HG03521 (cell line): ENCODE measurements around the gene COQ10A.

Experiments
- ATAC-seq: cut with Tn5 transposase; IDR thresholded peaks from one replicate; pipeline ENCODE4 v1.9.1; 2021; ENCODE audit warnings: mild to moderate bottlenecking, moderate library complexity; ENCODE audit not compliant: unreplicated experiment

COQ10A gene

DNA sequence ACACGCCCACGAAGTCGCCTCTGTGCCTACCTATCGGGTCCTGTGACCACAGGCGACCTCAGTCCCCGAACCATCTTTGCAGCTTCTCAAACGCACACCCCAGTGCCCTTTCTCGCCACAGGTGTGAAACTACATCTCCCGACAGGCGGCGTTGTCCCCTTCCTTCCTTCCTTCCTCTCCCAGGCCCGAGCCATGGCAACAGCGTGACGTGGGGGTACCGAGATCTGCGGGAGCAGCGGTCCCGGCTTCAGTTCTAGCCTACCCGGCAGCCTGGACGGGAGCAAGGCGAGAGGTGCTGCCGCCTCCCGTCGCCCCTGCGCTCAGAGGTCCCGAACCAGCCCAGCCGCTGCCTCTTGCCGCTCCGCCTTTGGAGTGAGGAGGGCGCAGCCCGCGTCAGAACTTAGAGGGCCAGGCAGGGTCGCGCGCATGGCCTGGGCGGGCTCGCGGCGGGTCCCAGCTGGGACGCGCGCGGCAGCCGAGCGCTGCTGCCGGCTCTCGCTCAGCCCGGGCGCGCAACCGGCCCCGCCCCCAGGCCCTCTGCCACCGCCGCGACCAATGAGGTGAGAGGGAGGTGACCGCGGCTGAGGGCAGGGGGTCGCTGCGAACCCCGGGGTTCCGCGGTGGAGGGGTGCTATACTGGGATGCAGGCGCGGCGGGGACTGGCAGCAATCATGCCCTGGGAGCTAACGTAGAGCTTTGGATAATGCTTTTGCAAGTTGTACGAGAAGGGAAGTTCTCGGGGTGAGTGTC is at the start of gene COQ10A:
TSS of gene COQ10A (plus strand) at position 250 of the 750 bp plus-strand sequence. CDS start at position 427, 177 bp downstream.
- ATAC-seq = peak; percentile 82

DNA sequence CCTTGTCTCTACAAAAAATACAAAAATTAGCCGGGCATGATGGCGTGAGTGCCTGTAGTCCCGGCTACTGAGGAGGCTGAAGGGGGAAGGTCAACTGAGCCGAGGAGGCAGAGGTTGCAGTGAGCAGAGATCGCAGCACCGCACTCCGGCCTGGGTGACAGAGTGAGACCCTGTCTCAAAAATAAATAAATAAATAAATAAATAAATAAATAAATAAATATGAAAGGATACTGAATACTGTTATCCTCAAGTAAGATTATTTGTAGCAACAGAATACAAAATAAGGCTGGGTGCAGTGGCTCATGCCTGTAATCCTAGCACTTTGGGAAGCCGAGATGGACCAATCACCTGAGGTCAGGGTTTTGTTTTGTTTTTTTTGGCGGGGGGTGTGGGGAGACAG is 46.9 kb upstream of the COQ10A start:
- ATAC-seq = no peak

GRCh38 chr12:56220611-56221231 is 46.0 kb upstream of the COQ10A start:
- no peak for ATAC-seq

- ATAC-seq = peak; percentile 13
Measured at GRCh38 chr12:56221232-56221756, 45.4 kb upstream of the COQ10A start.

DNA sequence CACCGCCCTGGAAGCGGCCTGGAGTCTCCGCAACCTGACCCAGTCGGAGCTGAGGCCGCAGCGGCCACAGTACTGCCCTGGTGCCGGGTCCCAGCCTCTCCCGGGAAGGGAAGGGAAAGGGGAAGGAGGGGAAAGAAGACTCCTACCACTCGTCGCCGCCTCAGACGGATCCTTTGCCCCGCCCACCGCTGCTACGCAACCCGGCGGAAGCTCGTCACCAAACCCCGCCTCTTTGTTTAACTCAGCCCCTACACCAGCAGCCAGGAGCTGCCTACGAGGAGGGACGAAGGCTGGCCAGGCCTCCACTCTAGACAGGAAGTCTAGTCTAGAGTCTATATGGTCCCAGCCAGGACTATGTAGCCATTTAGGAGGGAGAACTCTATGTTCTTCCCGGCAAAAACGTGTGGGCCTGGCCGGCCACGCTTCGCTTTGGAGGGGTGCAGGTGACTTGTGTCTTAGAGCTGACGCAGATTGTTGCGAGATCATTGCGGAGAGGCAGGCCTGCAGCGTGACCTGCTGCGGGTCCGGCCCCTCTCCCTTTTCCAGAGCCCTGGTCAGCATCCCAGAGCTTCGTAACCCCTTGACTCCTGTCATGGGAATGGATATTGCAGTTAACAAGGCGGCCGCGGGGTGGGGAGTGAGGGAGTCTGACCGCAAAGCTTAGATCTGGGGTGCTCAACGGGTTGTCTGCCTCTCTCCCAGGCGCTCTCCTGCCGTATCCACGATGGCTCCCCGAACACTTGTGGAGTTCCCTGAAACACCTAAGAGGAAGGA is 44.8 kb upstream of the COQ10A start, which contains the start of gene RNF41:
TSS of gene RNF41 (minus strand) at position 166 of the 774 bp plus-strand sequence. CDS start 7,875 bp downstream, outside the sequence.
- ATAC-seq = peak; percentile 68

DNA sequence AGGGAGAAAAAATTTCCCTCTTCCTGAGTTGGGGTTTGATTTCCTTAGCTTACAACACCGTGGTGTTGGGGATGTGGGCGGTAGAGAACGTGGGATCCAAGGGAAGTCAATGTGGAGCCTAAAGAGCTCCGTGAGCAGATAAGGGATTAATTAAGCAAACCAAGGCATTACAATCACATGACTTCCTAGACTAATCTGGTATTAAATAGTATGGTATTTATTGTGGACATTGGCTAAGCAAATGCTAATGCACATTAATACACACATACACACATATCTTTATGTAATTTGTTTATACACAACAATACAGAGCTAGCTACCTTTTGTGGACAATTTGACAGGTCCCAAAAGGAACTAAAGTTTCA is 44.2 kb upstream of the COQ10A start:
- ATAC-seq = no peak

DNA sequence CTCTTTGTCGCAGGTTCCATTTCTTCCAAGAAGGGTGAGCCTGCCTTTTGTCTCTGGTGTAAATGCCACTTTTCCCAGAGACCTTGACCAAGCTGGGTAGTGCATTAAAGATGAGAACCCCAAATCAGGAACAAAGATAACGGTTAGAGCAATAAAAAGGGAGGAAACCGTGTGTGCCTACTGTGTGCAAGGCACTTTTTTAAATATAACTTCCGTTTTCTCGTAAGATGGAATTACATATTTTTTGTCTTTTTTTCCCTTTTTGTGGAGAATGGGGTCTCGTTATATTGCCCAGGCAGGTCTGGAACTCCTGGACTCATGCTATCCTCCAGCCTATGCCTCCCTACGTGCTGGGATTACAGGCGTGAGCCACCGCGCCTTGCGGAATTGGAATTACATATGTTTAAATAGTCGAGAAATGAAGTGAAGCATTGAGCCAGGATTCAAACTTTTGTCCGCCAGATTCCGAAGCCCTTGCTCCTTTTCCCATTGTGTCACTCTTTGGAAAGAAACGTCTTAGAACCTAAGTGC is 43.1 kb upstream of the COQ10A start:
- ATAC-seq = no peak

DNA sequence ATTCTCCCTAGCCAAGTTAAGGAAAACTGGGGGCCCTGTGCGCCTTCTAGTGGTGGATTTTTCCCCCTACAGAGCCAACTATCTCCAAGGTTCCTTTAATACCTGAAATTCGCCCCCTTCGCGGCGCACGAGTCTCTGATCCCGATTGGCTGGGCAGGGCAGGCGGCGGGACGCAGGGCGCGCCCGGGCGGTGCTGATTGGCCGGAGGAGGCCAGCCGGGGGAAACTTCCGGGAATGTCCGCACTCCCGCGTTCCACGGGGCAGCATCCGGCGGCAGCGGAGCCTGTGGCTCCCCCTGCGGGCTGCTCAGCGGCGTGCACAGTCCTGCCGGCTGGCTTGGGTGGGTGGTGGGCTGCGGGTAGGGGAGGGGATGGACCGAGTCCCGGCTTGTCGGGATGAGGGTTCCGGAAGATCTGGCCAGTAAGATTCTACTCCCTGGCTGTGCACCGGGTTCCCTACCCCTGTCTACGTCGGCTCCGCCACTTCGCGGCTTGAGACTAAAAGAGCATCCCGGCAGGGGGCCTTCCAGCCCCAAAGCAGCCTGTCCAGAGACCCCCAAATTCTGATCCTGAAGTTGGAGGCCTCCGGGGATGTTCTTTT is 42.5 kb upstream of the COQ10A start, which contains the start of gene NABP2:
TSS of gene NABP2 (plus strand) at position 241 of the 600 bp plus-strand sequence. CDS start 515 bp downstream, outside the sequence.
- ATAC-seq = peak; percentile 79

GRCh38 chr12:56224954-56225353 is 41.8 kb upstream of the COQ10A start:
- ATAC-seq = no peak

DNA sequence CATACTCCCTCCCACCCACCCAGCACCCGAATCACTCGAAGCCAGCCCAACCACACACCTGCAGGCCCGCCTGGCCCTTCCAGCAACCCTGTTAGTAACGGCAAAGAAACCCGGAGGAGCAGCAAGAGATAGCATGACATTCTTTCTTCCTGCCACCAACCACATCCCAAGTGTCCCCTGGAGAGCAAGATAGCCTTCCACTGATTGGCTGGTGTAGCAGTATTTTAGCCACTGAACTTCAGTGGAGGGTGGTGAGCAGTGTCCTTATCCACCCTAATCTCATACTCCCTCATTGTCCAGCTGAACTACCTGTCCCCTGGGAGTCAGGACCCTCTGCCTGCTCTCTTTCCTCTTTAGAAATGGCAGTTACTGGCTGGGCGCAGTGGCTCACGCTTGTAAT is 37.7 kb upstream of the COQ10A start:
- no peak for ATAC-seq

DNA sequence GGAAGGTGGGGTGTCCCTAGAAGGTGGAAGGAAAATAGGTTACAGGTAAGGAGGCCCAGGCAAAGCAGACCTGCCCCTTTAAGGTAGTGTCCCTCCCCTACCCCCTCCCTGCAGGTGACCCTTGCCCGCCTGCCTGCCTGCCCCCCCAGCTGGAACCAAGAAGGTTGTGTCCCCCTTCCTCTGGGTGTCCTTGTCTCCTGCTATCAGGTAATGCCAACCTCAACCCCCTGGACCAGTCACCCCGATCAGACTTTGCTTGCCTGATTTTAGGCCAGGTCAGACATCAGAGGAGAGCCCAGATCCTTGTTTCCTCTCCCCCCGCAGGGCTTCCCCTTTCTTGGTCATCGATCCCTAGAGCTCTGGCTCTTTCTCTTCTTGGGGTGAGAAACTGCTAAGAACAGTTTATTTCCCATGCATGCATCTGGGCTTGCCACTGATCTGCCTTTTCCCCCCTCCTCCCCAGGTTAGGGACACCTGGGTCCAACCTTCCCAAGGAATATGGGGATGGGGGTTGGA is 36.8 kb upstream of the COQ10A start, which contains the start of gene SLC39A5:
TSS of gene SLC39A5 (plus strand) at position 136 of the 516 bp plus-strand sequence. CDS start 1,224 bp downstream, outside the sequence.
- ATAC-seq = no peak

DNA sequence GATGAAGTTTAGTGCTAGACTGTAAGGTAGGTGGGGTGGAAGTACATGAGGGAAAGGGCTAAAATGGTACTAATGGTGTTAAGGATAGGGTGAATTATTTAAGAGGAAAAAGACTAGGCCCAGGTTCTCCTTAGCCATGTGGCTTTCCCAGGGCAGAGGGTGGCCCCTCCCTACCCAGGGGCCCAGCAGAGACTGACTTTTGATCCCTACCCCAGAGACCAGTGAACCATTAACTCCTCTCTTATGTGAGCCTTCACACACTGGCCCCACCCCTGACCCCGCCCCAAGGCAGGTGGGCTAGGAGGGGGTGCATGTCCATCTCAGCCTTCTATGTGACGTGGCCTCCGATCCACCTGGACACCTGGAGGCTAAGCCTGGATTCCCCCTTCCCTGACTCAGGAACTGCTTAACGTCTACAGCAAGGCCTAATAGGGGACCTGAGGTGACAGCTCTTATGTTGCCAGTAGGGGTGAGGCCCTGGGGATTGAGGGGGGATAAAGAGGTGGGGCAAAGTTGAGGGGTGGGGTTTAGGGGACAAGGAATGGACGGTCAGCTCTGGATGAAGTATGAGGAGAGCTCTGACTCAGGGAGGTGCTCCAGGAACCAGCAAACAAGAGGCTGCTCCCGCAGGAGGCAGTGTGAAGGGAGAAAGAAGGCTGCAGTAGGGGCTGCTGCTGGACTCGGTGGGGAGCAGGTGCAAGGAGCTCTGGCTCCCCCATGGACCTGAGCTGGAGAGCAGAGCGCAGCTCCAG is 36.1 kb upstream of the COQ10A start:
- no peak for ATAC-seq

- ATAC-seq = no peak
Measured at GRCh38 chr12:56231184-56231582, 35.6 kb upstream of the COQ10A start.

GRCh38 chr12:56234746-56235436 is 31.9 kb upstream of the COQ10A start:
- ATAC-seq = no peak

DNA sequence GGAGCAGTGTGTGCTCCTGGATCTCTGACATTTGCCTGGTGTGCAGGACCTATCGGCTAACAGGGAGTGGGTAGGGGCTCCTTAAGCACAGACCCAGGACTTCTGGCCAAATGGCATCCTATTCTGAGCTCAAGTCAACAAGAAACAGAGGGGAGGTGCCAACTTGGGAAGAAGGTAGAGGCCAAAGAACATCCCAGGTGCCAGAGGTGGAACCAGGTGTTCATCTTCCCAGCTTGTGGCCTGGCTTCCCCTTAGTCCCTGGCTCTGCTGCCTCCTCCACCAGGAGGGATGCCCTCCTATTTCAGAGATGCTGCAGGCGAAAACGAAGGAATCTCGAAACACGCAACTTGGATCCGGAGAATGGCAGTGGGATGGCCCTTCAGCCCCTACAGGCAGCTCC is 30.7 kb upstream of the COQ10A start:
- no peak for ATAC-seq

- ATAC-seq = no peak
Measured at GRCh38 chr12:56236985-56237384, 29.8 kb upstream of the COQ10A start.

DNA sequence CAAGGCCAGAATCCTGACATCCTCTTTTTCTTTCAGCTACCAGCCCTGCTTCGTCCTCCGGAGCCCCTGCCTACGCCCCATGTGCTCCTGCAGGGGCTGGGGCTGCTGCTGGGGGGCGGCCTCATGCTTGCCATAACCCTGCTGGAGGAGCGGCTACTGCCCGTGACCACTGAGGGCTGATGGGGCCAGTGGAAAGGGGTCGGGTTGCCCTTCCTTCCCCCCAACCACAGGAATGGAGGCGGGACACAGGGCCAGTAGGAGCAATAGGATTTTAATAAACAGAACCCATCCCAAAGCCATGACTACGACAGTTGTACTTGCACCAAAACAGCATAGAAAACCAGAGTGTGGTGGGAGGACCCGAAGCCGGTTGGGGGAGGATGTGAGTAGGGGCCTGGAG is 29.2 kb upstream of the COQ10A start:
- ATAC-seq = no peak

DNA sequence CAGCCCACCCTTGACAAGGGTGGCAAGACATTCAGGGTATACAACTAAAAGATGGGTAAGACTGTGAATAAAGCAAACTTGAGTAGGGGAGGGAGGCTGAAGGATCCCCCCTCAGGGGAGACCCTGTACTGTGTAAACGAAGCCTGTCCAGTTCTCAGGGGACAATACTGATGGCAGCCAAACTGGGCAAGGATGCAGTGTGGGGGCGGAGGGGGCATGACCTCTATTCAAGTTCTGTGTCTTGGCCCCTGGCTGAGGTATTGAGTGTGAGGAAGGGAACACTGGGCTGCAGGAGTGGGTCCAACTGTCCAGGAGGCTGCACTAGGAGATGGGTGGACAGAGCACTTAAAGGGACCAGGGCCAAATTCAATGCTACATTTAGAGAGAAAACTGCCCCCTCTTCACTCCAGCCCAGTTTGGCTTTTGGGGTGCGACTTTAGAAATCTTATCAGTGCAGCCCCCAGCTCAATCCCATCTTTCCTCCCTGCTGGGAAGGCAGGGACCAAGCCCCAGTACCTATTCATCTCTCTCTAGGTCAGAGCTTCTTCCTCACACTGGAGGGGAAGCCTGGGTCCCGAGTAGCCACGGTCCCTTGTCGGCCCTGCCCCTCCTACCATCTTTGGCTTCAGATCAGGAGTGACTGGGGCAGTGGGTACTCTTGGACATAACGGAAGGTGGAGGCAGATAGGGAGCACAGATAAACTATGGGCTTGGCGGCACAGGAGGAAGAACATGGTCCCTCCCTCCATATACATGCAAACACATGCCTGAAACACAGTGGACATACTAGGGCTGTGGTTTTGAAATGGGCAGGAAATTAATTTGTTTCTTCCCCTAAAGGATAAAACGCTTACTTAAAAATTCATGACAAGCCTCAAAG is 25.1 kb upstream of the COQ10A start:
- ATAC-seq = no peak
